Stimulated activated naive CD4-positive, alpha-beta T cell treated with Interleukin-2 at 50 U/mL for 16 hours (primary cell): ENCODE data around the gene MUC5B.
"Not testable (repeated sequence)": the region's sequence is repeated elsewhere in the genome, so short reads cannot be mapped to it uniquely, and the experiment has no call there.

Experiments used
- DNase-seq: peaks from one replicate; lab custom pipeline; 2025; lab: John Stamatoyannopoulos, UW

MUC5B gene

GRCh38 chr11:1266976-1267375 is 44.1 kb downstream of the MUC5B start:
- not testable (repeated sequence) for DNase-seq

GRCh38 chr11:1267441-1268100 is 44.7 kb downstream of the MUC5B start:
- no peak for DNase-seq

GRCh38 chr11:1269957-1270356 is 47.1 kb downstream of the MUC5B start:
- DNase-seq = no peak

GRCh38 chr11:1270476-1270875 is 47.6 kb downstream of the MUC5B start:
- no peak for DNase-seq

GRCh38 chr11:1271002-1271401 is 48.1 kb downstream of the MUC5B start:
- DNase-seq = no peak

- no peak for DNase-seq
These were observed 48.5 kb downstream of the MUC5B start for GRCh38 chr11:1271406-1271805.

GRCh38 chr11:1271927-1272326 is 49.1 kb downstream of the MUC5B start:
- DNase-seq = no peak

- DNase-seq = no peak
These were observed 49.7 kb downstream of the MUC5B start for GRCh38 chr11:1272531-1272930.

GRCh38 chr11:1274501-1274900 is 51.6 kb downstream of the MUC5B start:
- DNase-seq = no peak

- no peak for DNase-seq
These were observed 52.2 kb downstream of the MUC5B start for GRCh38 chr11:1275021-1275420.

- no peak for DNase-seq
These were observed 53.4 kb downstream of the MUC5B start for GRCh38 chr11:1276041-1276790.

- no peak for DNase-seq
These were observed 54.2 kb downstream of the MUC5B start for GRCh38 chr11:1276866-1277615.

GRCh38 chr11:1277936-1278512 is 55.2 kb downstream of the MUC5B start:
- no peak for DNase-seq

GRCh38 chr11:1278766-1279673 is 56.2 kb downstream of the MUC5B start:
- no peak for DNase-seq

- DNase-seq = no peak
These were observed 56.8 kb downstream of the MUC5B start for GRCh38 chr11:1279674-1280055.

GRCh38 chr11:1280116-1281035 is 57.5 kb downstream of the MUC5B start:
- DNase-seq = no peak

- DNase-seq = no peak
These were observed 58.6 kb downstream of the MUC5B start for GRCh38 chr11:1281326-1281973.

- DNase-seq = no peak
These were observed 59.1 kb downstream of the MUC5B start for GRCh38 chr11:1281974-1282365.

- DNase-seq = no peak
These were observed 60.2 kb downstream of the MUC5B start for GRCh38 chr11:1283091-1283511.

- no peak for DNase-seq
These were observed 61.0 kb downstream of the MUC5B start for GRCh38 chr11:1283906-1284305.
